K562 (cell line): ENCODE measurements around the gene SLC11A1. TPM values are rescaled to one million over a fixed set of nuclear protein-coding genes. Genes with fewer than 3 reads are reported as not detected.

ENCODE experiments used
- EGR1 ChIP-seq: fragments of 450-650 bp; conservative IDR thresholded peaks from 2 replicates; pipeline ENCODE4 v1.6.1; 2017; ENCODE audit warnings: mild to moderate bottlenecking
- ELF1 ChIP-seq: fragments of 200-800 bp; sonication (Bioruptor generic); IDR thresholded peaks from 2 replicates; pipeline ENCODE4 v1.6.1; 2016; ENCODE audit warnings: missing genetic modification characterization, missing compliant biosample characterization
- IFI16 ChIP-seq: fragments of 250-450 bp; sonication (Bioruptor Pico); IDR thresholded peaks from 2 replicates; pipeline ENCODE4 v2.1.2; 2022; ENCODE audit warnings: mild to moderate bottlenecking, inconsistent platforms
- MAFK ChIP-seq: IDR thresholded peaks from 2 replicates; pipeline ENCODE4 v1.6.1; 2011; ENCODE audit warnings: low read length, improper control_type of control experiment
- PBX2 ChIP-seq, 2 experiments: IDR thresholded peaks in 1 of 2; conservative IDR thresholded peaks in 1 of 2; 2 replicates each; pipeline ENCODE4 v1.6.1; 2016; ENCODE audit warnings: low read depth in 2 of 2, mild to moderate bottlenecking in 1 of 2, missing compliant biosample characterization in 1 of 2, missing genetic modification characterization in 1 of 2, moderate library complexity in 1 of 2
- SMARCA5 ChIP-seq: fragments of 450-650 bp; IDR thresholded peaks from 2 replicates; pipeline ENCODE4 v1.6.1; 2016
- STAG1 ChIP-seq: sonication (generic); formaldehyde crosslinking; IDR thresholded peaks from 2 replicates; pipeline ENCODE4 v1.5.0; 2020; ENCODE audit warnings: missing genetic modification reagents, borderline replicate concordance
- TBL1XR1 ChIP-seq, 2 experiments: IDR thresholded peaks; 2 replicates each; pipeline ENCODE4 v1.6.1; 2012; ENCODE audit warnings: improper control_type of control experiment in 2 of 2, low read length in 2 of 2, mild to moderate bottlenecking in 1 of 2
- ZKSCAN1 ChIP-seq: fragments of 150-350 bp; IDR thresholded peaks from 2 replicates; pipeline ENCODE4 v1.6.1; 2016; ENCODE audit warnings: low read depth, low read length
- polyA plus RNA-seq, 8 experiments: library from polyadenylated mRNA; depleted of rRNA in 4 of 8; stranded (reverse) in 5 of 8; unstranded in 3 of 8; fragments of >200 nt; fragmentation: Nextera tagmentation in 2 of 8; fragmentation: Illumina TruSeq in 1 of 8; extraction: Ambion mirVana in 2 of 8; extraction: Trizol in 1 of 8; gene quantifications; 2 replicates each; pipeline versions ENCODE4 v1.2.1 to v1.2.3, GENCODE V29; 2011 to 2014; ENCODE audit warnings: inconsistent platforms in 1 of 8, missing spikeins in 1 of 8
- total RNA-seq, 7 experiments: library from RNA; depleted of rRNA in 6 of 7; stranded (reverse); fragments of >200 nt in 6 of 7; fragmentation: Illumina TruSeq in 2 of 7; extraction: Trizol in 2 of 7; gene quantifications; 2 replicates each; pipeline versions ENCODE4 v1.2.1 to v1.2.3, GENCODE V29; 2011 to 2021; ENCODE audit warnings: low replicate concordance in 1 of 7

Gene SLC11A1
- total and polyA plus RNA-seq, 9 of the 15 experiments (the other 6 are each of a cell fraction or from before 2014, with no cell fraction given) = 0.35 to 1.6 (median 0.65) TPM

DNA sequence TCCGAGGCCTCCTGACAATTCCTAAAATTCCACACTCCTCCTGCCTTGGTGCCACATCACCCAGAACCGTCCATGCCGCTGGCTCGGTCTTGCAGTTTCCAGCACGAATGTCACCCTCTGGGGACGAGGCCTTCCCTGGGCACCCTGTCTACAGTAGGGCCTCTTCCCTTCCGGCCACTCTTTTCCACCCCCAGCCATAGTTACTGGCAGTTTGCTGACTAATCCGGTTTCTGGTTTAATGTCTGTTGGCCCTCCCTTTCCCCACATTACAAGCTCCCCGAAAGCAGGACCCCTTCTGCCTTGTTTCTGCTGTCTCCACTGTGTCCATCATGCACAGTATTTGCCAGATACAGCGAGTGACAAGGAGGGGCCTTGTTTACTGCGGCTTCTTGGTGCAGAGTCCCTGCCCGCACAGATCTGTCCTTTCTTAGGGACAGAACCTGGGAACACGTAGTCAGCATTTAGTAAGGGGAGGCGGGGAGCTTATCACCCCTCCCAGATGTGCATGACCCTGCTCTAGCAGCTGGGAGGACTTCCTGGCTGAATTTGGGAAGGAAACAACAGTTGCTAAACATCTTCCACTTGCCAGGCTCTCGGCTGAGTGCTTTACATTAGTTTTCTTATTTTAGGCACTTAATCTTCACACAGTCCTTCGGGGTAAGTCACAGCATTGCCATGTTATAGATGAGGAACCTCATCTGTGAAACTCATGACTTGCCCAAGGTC is 49.0 kb upstream of the SLC11A1 start (continued):
- peak; percentile 52; the same call in 1 of the 2 replicates for TF ChIP-seq ELF1 (tag)
- peak; percentile 27 for TF ChIP-seq EGR1
- TF ChIP-seq STAG1 = no peak
- TF ChIP-seq SMARCA5 = no peak
- TF ChIP-seq PBX2 (CRISPR knock-in tag; IDR thresholded peaks at IDR 0.05; ENCODE audit: low read depth) = no peak
- peak; percentile 66 for TF ChIP-seq PBX2 (tag; conservative IDR thresholded peaks at IDR 0.05; ENCODE audit: low read depth)
- peak in 1 of 2 experiments; percentile 11; a peak in 1 of 4 replicates for TF ChIP-seq TBL1XR1 (IDR thresholded peaks at IDR 0.05; ENCODE audit: low read length in 2 of 2)
- peak; percentile 97 for TF ChIP-seq ZKSCAN1
- TF ChIP-seq MAFK = peak; percentile 83
- no peak for TF ChIP-seq IFI16 (CRISPR knock-in tag)
